ENCODE measurements around the gene DEPDC5.
"Not testable (repeated sequence)": the region's sequence is repeated elsewhere in the genome, so short reads cannot be mapped to it uniquely, and the experiment has no call there.

Gene DEPDC5

GRCh38 chr22:31753634-31754501 is at the start of gene DEPDC5:
DEPDC5 (plus strand) TSS chr22:31754019; CDS start chr22:31754922, 903 bp downstream.
- in situ Hi-C loops (cut with MboI; ENCODE audit: low sequenced_read_pairs): no loop called here

GRCh38 chr22:31707519-31707918 is 46.3 kb upstream of the DEPDC5 start:
- in situ Hi-C loops (cut with MboI; ENCODE audit: low sequenced_read_pairs): no loop called here

GRCh38 chr22:31711226-31711625 is 42.6 kb upstream of the DEPDC5 start:
- in situ Hi-C loops (cut with MboI; ENCODE audit: low sequenced_read_pairs): not testable (repeated sequence)

GRCh38 chr22:31715147-31715778 is 38.6 kb upstream of the DEPDC5 start:
- in situ Hi-C loops (cut with MboI; ENCODE audit: low sequenced_read_pairs): no loop called here

GRCh38 chr22:31719850-31720471 is 33.9 kb upstream of the DEPDC5 start:
- in situ Hi-C loops (cut with MboI; ENCODE audit: low sequenced_read_pairs): no loop called here

GRCh38 chr22:31723723-31724122 is 30.1 kb upstream of the DEPDC5 start:
- in situ Hi-C loops (cut with MboI; ENCODE audit: low sequenced_read_pairs): no loop called here

GRCh38 chr22:31726692-31727091 is 27.1 kb upstream of the DEPDC5 start:
- in situ Hi-C loops (cut with MboI; ENCODE audit: low sequenced_read_pairs): no loop called here

- in situ Hi-C loops (cut with MboI; ENCODE audit: low sequenced_read_pairs): no loop called here
These were observed 25.0 kb upstream of the DEPDC5 start for GRCh38 chr22:31728857-31729256.

- in situ Hi-C loops (cut with MboI; ENCODE audit: low sequenced_read_pairs): no loop called here
These were observed 23.5 kb upstream of the DEPDC5 start for GRCh38 chr22:31730344-31730711.

- in situ Hi-C loops (cut with MboI; ENCODE audit: low sequenced_read_pairs): no loop called here
These were observed 21.6 kb upstream of the DEPDC5 start for GRCh38 chr22:31732089-31732829.

GRCh38 chr22:31733580-31734079 is 20.2 kb upstream of the DEPDC5 start:
- in situ Hi-C loops (cut with MboI; ENCODE audit: low sequenced_read_pairs): no loop called here

GRCh38 chr22:31734512-31734911 is 19.3 kb upstream of the DEPDC5 start:
- in situ Hi-C loops (cut with MboI; ENCODE audit: low sequenced_read_pairs): no loop called here

- in situ Hi-C loops (cut with MboI; ENCODE audit: low sequenced_read_pairs): no loop called here
These were observed 17.4 kb upstream of the DEPDC5 start for GRCh38 chr22:31736458-31736857.

GRCh38 chr22:31737932-31738331 is 15.9 kb upstream of the DEPDC5 start:
- in situ Hi-C loops (cut with MboI; ENCODE audit: low sequenced_read_pairs): no loop called here

- in situ Hi-C loops (cut with MboI; ENCODE audit: low sequenced_read_pairs): no loop called here
These were observed 15.3 kb upstream of the DEPDC5 start for GRCh38 chr22:31738566-31738965.

GRCh38 chr22:31739795-31740201 is 14.0 kb upstream of the DEPDC5 start:
- in situ Hi-C loops (cut with MboI; ENCODE audit: low sequenced_read_pairs): no loop called here

GRCh38 chr22:31740314-31740713 is 13.5 kb upstream of the DEPDC5 start:
- in situ Hi-C loops (cut with MboI; ENCODE audit: low sequenced_read_pairs): not testable (repeated sequence)

GRCh38 chr22:31742115-31742514 is 11.7 kb upstream of the DEPDC5 start:
- in situ Hi-C loops (cut with MboI; ENCODE audit: low sequenced_read_pairs): no loop called here

GRCh38 chr22:31742682-31743081 is 11.1 kb upstream of the DEPDC5 start:
- in situ Hi-C loops (cut with MboI; ENCODE audit: low sequenced_read_pairs): no loop called here

- in situ Hi-C loops (cut with MboI; ENCODE audit: low sequenced_read_pairs): no loop called here
These were observed 9.9 kb upstream of the DEPDC5 start for GRCh38 chr22:31743871-31744270.

GRCh38 chr22:31747441-31747840 is 6.4 kb upstream of the DEPDC5 start:
- in situ Hi-C loops (cut with MboI; ENCODE audit: low sequenced_read_pairs): no loop called here
